Right lobe of liver (tissue), 4 donors: ENCODE data around the gene BAG2.

Experiments used
- CTCF ChIP-seq, 4 donors: fragments of 200-600 bp in 3 of 4; fragments of 450-650 bp in 1 of 4; IDR thresholded peaks; one replicate each; pipeline versions ENCODE4 v1.5.1 to v1.8.0; 2016 to 2022; ENCODE audit warnings: antibody characterized with exemption in 4 of 4, mild to moderate bottlenecking in 2 of 4
- POLR2A ChIP-seq: fragments of 450-650 bp; IDR thresholded peaks from one replicate; pipeline ENCODE4 v1.6.1; 2017; ENCODE audit warnings: antibody characterized with exemption, mild to moderate bottlenecking
- donor health status: DM: no; HTN: no; CAD: no.
- donor health status: DM: no; HTN: no; CAD: no.
- donor health status: DM: no; HTN: yes; CAD: no.

DNA sequence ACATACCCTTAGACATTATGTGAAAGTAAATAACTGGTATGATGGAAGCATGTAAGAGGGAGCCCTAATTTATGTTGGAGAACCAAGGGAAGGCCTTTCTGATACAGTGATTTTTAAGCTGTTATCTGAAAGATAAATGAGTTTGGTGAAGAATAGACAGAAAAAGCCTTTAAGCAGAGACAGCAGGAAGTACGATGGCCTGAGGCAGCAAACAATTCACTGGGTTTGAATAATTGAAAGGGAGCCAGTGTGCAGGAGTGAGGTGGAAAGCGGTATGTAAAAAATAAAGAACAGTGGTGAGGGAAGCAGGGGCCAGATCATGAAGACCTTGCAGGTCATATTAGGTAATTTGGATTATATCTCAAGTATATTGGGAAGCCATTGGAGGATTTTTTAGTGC, 54.1 kb downstream of the BAG2 start:
- TF ChIP-seq POLR2A (no peak), CTCF (IDR thresholded peaks at IDR 0.05) (no peak)
